EH (cell line): ENCODE measurements around the gene PRKCZ.
"Not testable (repeated sequence)": the region's sequence is repeated elsewhere in the genome, so short reads cannot be mapped to it uniquely, and the experiment has no call there.

ENCODE experiments used
- DNase-seq: peaks from one replicate; pipeline ENCODE4 v3.0.0-alpha.2; 2015; ENCODE audit warnings: low read depth

PRKCZ gene

DNA sequence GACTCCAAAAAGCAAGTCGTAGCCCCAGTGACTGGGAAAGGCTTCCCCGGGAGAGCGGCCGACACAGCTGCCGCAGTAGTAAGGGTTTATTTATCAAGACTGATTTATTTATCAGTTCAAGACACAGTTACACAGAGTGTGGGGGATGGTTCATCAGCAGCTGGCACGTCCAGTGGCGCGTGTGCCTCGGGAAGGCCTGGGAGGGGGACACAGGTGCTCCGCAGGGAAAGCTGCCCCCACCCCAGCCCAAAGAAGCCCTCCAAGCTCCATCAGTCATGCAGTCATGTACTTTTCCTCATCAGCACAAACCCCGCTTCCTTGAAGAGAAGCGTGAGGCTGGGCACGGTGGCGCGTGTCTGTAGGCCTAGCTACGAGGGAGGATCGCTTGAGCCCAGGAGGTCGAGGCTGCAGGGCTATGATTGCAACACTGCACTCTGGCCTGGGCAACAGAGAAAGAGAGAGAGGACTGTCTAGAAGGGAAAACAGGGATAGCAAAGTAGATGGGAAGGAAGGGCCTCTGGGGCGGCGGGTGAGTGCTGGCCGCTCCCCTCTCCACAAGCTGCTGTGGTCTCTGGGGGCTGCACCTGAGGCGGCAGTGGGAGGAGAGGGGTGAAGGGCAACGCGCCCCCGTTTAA is 53.2 kb downstream of the PRKCZ start:
- no peak for DNase-seq

DNA sequence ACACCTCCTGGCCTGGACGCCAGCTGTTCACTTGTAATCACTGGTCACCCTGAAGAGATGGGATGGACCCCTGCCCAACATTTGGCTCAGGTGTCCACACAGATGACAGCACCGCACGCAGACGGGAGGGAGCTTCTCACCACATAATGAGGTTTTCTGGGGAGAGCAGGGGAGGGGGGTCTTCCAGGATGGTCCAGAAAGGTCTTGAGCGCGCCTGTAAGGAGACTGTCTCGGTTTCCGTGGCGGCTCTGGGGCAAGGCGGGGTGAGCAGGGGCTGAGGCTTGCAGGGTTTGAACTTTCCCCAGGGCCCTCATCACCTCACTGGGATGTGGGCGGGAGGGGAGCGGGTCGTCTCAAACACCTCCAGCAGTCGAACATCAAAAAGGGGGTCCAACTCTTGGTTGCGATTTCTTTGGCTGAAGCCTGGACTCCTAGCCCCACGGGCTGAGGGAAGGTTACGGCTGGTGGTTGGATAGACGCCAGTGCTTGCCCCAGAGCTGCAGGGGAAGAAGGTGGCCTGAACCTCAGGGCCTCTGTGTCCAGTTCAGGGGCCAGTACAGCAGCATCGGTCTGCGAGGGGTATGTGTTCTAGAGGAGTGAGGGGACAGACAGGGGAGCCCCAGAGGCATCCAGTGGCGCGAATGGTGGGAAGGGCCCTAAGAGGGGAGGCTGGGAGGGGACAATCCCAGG is 53.8 kb downstream of the PRKCZ start:
- no peak for DNase-seq

DNA sequence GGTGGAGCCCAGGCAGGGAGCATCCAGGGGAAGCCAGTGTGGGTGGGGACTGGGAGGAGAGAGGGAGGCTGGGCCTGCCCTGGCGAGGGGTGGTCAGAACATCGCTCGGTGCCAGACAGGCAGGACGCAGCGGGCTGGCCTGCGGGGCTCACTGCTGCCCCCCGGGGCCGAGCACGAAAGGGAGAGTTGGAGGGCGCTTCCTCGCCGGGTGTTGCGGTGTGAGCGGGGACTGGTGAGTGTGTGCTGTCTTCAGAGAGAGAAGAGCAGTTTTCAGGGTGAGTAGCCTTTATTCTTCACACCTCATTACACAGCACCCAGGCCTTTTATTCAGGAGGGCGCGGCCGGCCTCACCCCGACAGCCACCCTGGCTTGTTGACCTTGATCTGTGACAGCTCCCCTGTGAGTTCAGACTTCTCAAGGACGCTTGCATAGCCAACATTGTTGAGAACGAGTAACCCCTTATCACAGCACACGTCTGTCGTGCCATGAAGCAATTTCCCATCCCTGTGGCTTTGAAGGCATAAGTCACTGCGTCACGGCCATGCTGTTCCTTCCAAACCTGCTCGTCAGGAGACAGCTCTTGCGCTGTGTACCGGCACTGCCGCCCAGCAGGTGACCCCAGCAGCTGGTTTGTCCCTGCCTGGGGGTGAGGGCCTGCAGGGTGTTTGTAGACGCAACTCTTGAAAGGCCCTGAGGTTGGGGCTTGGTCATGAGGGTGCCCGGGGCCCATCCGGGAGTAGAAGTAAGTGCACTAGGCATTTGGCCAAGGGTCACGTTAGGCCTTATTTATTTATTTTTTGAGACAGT is 54.6 kb downstream of the PRKCZ start:
- no peak for DNase-seq

DNA sequence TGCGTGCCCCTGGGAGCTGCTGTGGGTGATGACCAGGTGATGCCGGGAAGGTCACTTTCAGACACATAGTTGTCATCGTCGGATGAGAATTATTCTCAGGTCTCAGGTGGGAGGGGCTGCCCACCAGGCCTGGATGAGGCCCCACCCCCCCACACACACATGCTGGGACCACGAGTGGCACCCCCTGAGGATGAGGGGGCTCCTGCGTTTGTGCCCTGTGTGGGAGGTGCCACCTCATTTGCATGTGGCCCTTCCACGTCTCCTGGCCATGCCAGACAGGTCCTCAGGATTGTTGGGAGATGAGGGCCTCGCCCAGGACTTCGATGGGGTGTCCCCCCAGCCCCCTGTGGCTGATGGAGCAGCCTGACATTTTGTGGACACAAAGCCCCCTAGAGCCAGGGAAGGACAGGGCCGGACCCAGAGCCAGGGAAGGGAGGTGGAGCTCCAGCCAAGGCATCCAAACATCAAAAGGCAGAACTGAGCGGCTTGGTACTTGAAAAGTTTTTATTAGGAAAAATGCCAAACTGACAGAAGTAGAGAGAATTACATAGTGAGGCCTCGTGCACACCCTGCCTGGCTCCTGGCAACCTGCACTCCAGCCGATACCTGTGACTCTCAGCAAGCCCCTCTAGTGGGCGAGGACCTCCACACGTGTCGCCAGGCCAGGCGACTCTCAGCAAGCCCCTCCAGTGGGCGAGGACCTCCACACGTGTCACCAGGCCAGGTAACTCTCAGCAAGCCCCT is 55.7 kb downstream of the PRKCZ start:
- DNase-seq: no peak

DNA sequence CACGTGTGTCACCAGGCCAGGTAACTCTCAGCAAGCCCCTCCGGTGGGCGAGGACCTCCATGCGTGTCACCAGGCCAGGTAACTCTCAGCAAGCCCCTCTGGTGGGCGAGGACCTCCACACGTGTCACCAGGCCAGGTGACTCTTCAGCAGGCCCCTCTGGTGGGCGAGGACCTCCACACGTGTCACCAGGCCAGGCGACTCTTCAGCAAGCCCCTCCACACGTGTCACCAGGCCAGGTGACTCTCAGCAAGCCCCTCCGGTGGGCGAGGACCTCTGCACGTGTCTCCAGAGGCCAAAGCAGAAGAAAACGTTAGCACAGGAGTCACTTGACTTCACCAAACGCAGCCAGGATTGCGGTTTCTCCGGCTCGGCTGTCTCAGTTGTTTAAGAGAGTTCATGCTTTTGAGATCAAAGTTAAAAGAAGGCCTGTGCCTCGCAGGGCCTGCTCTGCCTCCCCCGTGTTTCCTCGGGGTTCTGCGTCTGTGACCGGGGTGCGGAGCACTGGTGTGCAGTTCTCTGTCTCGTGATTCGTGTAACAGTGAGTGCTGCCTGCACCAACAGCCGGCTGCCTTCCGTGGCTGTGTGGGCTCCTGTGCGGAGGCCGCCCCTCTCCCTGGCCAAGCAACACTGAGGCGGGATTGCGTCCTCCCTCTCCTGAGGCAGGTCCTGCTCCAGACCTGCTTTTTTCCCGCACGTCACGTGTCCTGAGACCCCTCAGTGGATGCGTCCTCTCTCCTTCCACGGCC is 56.6 kb downstream of the PRKCZ start:
- DNase-seq: no peak

DNA sequence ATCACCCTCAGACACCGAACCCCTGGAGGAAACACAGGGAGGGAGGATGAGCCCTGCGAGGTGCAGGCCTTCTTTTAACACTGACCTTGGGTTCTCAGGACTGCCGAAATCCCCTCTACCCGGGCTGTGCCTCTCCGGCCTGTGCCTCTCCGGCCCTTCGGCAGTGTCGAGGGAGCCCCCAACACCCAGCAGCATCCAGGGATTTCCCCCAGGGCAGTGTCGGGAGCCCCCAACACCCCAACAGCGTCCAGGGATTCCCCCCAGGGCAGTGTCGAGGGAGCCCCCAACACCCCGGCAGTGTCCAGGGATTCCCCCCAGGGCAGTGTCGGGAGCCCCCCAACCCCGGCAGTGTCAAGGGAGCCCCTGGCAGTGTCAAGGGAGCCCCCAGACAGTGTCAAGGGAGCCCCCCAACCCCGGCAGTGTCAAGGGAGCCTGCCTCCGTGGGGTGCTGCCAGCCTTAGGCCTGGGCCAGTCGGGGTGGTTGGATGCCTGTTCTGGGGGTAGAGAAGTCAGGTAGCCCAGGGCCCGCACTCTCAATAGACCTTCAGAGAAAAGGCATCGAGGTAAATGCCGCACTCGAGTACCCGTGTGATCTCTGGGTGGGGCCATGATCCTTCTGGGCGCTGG is 57.5 kb downstream of the PRKCZ start:
- no peak for DNase-seq

DNA sequence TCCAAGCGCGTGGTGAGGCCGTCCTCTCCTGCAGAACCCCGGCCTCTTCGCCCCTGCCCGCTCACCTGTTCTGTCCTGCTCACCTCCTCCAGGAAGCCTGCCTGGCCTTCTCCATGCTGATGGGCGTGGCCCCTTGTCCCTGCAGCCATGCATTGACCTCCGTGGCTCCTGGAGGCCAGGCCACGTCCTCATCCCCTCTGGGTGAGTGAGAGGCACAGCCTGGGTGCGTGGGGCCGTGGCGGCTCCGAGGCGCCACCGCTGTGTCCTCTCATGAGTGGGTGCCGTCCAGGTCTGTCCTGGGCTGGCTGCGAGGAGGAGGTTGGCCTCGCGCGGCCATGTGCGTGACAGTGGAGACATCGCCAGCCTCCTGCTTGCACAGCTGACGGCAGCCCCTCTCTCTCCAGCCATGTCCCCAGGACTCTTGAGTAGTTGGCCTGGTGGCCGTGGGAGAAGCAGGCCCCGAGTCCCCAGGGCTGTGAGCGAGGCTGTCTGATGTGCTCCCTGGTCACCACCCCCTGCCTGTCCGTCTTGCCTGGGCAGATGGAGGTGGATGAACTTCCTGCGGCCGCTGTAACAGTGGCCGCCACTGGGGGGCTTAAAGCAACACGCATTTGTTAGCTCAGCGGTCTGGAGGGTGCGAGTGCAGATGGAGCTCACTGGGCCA is 58.1 kb downstream of the PRKCZ start:
- peak; percentile 20 for DNase-seq

DNA sequence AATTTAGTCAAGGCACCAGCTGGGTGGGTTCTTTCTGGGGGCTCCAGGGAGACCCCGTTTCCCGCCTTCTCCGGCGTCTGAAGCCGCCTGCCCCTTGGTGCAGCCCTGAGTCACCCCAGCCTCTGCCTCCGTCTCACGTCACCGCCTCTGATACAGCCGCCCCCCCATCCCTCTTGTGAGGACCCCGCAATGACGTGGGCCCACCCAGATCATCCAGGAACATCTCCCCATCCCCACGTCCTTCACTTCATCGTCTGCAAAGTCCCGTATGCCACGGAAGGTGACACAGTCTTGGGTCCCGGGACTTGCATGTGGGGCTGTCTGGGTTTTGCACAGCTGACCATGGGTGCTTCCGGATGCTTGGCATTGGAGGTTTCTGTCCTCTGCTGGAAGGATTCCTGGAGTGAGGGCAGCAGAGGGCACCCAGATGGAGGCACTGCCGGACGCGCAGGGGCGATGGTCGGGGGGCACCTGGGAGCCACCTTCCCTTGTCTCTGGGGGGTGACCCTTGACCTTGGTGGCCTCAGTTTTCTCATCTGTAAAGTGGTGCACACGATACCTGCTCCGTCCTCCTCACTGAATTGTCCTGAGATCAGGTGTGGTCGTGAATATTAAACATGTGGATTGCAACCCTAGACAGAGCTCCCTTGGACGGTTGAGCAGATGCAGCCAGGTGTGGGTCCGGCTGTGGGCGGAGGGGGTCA is 58.8 kb downstream of the PRKCZ start:
- DNase-seq: no peak

DNA sequence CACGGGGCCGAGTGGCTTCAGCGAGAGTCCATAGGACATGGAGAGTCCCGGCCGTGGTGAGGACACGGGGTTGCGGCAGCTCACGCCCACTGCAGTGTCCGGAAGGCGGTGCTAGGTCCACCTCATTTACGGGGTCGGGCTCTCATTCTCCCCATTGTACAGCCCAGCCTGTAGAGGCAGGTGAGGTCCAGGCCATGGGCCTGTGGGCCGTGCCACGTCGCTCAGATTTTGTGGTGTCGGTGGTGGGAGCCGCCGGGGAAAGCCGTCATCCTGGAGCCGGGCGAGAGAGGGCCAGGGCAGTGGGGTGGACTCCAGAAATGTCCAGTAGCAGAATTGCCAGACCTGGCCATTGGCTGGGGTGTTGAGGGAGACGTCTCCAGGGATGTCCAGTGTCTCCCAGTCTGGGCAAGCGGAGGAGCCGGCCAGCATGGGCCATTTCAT is 59.4 kb downstream of the PRKCZ start:
- DNase-seq: no peak

DNA sequence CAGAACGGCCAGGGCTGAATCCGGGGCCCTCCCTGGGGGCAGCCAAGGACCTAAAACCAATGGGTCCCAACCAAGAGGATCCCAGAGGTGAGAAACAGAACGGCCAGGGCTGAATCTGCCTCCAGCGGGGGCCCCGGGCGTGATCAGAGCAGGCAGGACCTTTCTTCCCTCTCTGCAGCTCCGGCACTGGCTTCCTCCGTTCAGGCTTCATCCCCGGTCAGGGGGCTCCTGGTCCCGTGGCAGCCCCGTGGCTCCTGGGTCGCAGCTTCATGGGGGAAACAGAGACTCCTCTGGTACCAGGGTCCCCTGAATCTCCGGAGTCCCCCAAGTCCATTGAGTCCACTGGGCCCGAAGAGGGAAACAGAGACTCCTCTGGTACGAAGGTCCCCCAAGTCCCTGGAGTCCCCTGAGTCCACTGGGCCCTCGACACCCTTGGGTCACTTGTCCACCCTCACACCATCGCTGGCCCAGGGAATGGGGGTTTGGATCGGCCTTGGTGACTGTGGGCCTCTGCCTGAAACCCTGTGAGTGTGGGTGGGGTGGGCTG is 60.1 kb downstream of the PRKCZ start:
- DNase-seq: no peak

DNA sequence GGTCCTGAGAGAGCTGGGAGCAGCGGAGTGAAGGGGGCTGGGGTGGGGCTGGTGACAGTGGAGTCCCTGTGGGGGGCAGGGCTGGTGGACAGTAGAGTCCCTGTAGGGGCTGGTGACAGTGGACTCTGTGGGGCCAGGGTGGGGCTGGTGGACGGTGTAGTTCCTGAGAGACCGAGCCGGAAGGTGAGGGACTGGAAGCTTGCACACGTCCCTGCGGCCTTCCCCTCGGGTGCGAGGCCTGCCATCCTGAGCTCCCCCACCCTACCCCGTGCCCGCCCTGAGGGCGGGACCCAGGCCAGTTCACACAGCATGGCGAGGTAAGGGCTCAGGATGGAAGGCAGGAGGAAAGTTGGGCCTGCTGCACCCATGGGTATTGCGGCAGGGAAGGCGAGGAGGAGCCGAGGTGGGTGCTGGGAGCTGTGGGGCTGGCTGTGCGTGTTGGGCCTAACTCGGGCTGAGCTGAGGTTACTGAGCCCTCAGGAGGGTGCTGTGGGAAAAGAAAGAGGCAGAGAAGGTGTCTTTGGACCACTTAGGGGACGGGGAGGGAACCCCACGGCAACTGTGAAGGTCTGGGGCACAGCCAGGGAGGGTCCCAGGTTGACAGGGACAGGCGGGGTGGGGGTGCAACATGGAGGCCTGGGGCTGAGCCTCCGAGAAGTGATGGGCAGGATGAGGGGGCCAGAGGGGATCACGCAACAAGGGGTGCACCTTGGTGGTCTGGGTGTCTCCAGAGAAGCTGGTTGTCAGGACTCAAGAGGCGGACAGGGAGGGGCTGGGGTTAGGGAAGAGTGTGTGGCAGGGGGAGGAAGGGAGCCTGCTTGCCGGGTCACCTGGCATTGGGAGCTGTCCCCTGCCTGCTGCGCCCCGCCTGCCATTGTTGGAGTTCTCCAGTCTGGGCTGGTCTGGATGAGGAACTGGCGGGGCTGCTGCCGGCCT is 60.8 kb downstream of the PRKCZ start:
- DNase-seq: no peak

DNA sequence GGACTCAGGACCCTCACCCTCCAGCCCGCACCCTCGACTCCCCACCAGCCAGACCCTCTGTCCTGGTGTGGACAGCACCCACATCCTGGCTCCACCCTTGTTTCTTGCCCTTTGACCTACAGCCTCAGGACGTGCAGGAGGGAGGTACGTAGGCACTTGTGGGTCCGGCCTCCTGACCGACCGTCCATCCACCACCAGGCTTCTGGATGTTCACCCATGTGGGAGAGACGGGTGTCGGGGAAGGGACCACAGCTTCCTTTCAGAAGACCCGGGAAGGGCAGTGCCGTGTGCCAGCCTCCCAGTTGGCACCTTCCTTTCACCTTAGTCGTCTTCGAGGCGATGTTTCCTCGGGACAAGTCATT is 61.4 kb downstream of the PRKCZ start:
- no peak for DNase-seq

DNA sequence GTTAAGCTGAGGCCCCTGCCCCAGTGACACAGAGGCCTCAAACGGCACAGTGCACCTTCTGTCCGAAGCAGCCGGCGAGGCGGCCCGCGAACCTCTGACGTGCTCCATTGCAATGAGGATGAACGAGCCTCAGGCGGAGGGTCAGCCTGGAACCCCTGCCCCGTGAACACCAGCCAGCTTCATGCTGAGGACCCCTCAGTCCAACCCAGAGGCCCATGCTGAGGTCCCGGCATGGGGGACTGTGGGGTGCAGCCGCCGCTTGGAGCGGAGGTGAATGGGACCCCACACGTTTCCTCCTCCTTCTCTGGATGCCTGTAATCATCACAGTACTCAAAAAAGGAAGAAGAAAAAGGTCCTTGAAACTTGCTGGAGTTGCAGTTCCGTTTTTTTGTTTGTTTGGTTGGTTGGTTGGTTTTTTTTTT is 62.1 kb downstream of the PRKCZ start:
- no peak for DNase-seq

DNA sequence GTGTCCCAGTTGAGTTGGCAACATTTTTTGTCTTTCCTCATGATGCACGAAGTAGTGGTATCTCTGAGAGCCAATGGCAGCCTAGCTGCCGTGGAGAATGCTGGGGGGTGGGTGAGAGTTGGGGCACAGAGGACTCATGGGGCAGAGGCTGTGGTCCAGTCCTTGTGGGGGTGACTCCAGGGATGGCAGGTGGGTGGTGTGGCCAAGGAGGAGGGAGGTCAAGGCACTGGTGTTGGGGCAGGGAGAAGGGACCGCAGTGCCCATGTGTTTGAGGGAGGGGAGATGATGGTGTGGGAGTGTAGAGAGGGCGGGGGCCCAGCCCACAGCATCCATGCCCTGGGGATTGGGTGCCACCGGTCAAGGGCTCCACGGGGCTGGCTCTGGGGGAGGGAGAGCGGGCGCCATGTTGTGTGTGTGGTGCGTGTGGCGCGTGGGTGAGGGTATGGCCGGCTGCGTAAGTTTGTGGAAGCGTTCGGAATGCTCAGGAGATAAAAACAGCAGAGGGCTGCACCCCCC is 63.5 kb downstream of the PRKCZ start:
- no peak for DNase-seq

DNA sequence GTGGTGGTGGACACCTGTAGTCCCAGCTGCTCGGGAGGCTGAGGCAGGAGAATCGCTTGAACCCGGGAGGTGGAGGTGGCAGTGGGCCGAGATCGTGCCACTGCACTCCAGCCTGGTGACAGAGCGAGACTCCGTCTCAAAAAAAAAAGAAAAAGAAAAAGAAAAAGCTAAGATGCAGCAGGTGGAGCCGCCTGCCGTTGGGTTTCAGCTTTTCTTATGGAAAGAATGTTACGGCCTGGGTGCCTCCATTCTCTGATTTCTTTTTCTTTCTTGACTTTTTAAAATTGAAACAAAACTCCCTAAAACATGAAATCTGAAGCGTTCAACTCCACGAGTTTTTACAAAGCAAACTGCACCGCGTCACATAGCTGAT is 64.4 kb downstream of the PRKCZ start:
- not testable (repeated sequence) for DNase-seq

DNA sequence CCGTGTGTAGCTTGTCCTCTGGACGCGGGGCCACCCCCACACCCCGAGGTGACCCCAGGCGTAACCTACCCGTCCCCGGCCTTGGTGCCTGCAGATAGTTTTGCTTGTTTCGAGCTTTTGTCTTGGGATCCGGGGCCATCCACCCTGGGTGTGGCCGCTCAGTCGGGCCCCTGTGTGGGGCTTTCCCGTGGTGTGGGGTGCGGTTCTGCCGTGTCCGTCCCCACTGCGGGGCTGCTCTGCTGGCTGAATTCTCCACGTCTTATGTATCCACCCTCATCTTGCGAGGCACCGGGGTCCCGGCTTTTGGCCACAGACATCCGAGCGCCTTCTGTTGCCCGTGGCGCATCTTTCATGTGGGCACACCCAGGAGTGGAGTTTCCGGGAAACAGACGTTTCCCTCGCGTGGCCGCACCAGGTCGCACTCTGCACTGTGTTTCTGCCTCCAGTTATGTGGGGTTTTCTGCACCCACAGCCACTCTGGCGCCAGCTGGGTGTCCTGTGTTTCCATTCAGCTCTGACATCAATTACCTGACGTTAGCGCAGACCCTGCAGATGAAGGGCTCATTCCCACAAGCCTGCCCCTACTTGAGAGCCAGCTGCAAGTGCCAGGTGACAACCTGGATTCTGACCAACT is 64.9 kb downstream of the PRKCZ start:
- DNase-seq: no peak

DNA sequence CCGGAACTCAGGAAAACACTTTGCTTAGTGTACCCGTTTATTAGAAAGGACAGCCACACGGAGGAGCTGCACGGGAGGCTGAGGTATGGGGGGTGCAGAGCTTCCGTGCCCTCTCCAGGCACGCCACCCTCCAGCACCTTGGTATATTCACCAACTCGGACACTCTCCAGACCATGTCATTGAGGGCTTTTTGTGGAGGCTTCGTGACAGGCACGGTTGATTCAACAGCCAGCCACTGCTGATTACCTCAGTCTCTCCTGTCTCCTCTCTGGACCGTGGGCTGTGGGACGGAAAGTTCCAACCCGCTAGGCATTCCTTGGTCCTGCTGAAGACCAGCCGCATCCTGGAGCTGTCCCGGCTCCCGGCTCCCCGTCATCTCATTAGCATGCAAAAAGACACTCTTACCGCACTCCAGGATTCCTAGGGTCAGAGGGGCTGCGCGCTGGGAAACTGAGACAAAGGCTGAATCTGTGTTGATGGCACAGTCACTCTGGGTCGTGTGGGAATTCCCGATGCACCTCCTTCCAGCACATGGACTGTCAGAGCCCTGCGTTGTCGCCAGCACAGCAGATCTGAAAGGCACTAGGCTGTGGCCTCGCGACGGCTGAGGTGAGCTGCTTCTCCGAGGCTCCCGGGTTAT is 65.6 kb downstream of the PRKCZ start:
- DNase-seq: peak; percentile 47
